GM13976 (cell line): ENCODE results near the gene MYCBPAP.
A peak's percentile ranks its signal among the peaks of the same experiment; 100 is the strongest.

ENCODE experiments used
- DNase-seq: peaks from one replicate; pipeline ENCODE4 v3.0.0; 2012; ENCODE audit warnings: low spot score
- CTCF ChIP-seq: IDR thresholded peaks from 2 replicates; pipeline ENCODE4 v1.5.1; 2012; ENCODE audit warnings: borderline replicate concordance, mild to moderate bottlenecking; ENCODE audit not compliant: insufficient read depth; ENCODE audit errors: extremely low read depth, missing control alignments, control extremely low read depth
- in situ Hi-C: fragments of 300-500 bp; cut with MboI; formaldehyde crosslinking; loops from one replicate; pipeline ENCODE4 v1.12.0; 2022; ENCODE audit warnings: low sequenced_read_pairs, mixed read lengths, inconsistent platforms; ENCODE audit not compliant: unreplicated experiment

Gene MYCBPAP

GRCh38 chr17:50558941-50559614 lies 50.8 kb downstream of the MYCBPAP start:
- DNase-seq: no peak
- in situ Hi-C loops: loop anchor here (10.0 kb wide), 1 partner anchor 56 kb away; no protein-coding TSS in a partner anchor
- no peak for TF ChIP-seq CTCF

GRCh38 chr17:50559674-50560184 lies 51.5 kb downstream of the MYCBPAP start:
- in situ Hi-C loops: loop anchor here (10.0 kb wide), 1 partner anchor 55 kb away; no protein-coding TSS in a partner anchor
- no peak for TF ChIP-seq CTCF
- peak; percentile 66 for DNase-seq

GRCh38 chr17:50560185-50560824 lies 52.1 kb downstream of the MYCBPAP start, which contains the start of gene CACNA1G:
CACNA1G (plus strand) TSS chr17:50560715; CDS start chr17:50561460, 745 bp downstream.
- in situ Hi-C loops: no loop called here
- peak; percentile 96 for DNase-seq
- TF ChIP-seq CTCF: no peak

GRCh38 chr17:50560931-50561745 lies 52.9 kb downstream of the MYCBPAP start:
- TF ChIP-seq CTCF: no peak
- in situ Hi-C loops: no loop called here
- DNase-seq: peak; percentile 73

GRCh38 chr17:50561746-50562141 lies 53.5 kb downstream of the MYCBPAP start:
- no peak for DNase-seq
- in situ Hi-C loops: no loop called here
- TF ChIP-seq CTCF: no peak
